ENCODE data around the gene TOP2A. TPM values are rescaled to one million over a fixed set of nuclear protein-coding genes. Genes with fewer than 3 reads are reported as not detected.

Gene TOP2A
- total and polyA plus RNA-seq, 4 donors, result 0.25 to 4.4 (median 1.9) TPM

GRCh38 chr17:40453881-40454612 lies 36.4 kb upstream of the TOP2A start:
- Histone ChIP-seq H3K27ac (ENCODE audit: low read depth in 1 of 2, low read length in 2 of 2) (no peak overlapping the region), H3K4me1 (ENCODE audit: control insufficient read depth in 1 of 2, insufficient read depth in 2 of 2, low read length in 2 of 2) (peaks cover 0 to 2% of the 10 kb centered on the region in 2 donors), H3K27me3 (ENCODE audit: control insufficient read depth in 1 of 2, insufficient read depth in 2 of 2, low read length in 1 of 2) (no peaks in the 10 kb centered on the region), H3K36me3 (ENCODE audit: control insufficient read depth in 1 of 2, insufficient read depth in 2 of 2, low read length in 1 of 2) (no peaks in the 10 kb centered on the region), H3K9me3 (ENCODE audit: control insufficient read depth, low read length) (no peaks in the 10 kb centered on the region), H3K4me3 (ENCODE audit: low read length in 2 of 2) (no peak overlapping the region)
- no peak for ATAC-seq (ENCODE audit: low FRiP score)
- intact Hi-C loops (cut with DNase I), result no loop called here
- WGBS, 2 donors, result 93% methylated on average over 19 of the region's 19 CpGs
- DNase-seq, result no peak

DNA sequence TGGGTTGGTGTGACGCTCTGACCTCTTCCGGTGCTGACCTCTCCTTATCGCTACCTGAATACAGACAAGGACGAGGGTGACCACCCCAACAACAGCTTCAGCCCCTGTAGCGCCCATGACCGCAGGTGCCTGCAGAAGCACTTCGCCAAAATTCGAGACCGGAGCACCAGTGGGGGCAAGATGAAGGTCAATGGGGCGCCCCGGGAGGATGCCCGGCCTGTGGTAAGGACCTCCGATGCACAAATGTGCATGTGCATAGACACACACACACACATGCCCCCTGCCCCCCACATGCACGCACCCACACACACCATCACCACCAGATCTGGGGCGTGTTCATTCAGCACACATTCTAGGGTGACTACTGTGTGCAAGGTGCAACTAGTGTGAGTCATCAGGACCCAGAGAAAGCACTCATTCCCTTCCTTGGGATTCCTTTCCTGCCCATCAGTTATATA lies 35.3 kb upstream of the TOP2A start:
- Histone ChIP-seq H3K36me3 (ENCODE audit: control insufficient read depth in 1 of 2, insufficient read depth in 2 of 2, low read length in 1 of 2) (no peaks in the 10 kb centered on the region), H3K27me3 (ENCODE audit: control insufficient read depth in 1 of 2, insufficient read depth in 2 of 2, low read length in 1 of 2) (no peaks in the 10 kb centered on the region), H3K4me3 (ENCODE audit: low read length in 2 of 2) (no peak overlapping the region), H3K9me3 (ENCODE audit: control insufficient read depth, low read length) (no peaks in the 10 kb centered on the region), H3K4me1 (ENCODE audit: control insufficient read depth in 1 of 2, insufficient read depth in 2 of 2, low read length in 2 of 2) (peaks cover 0 to 2% of the 10 kb centered on the region in 2 donors), H3K27ac (ENCODE audit: low read depth in 1 of 2, low read length in 2 of 2) (peak overlapping the region in 1 of 2 donors; percentile 65)
- ATAC-seq (ENCODE audit: low FRiP score) (no peak), DNase-seq (no peak)
- intact Hi-C loops (cut with DNase I), result no loop called here
- WGBS, 2 donors, result 88 to 90% methylated on average over 15 of the region's 15 CpGs

DNA sequence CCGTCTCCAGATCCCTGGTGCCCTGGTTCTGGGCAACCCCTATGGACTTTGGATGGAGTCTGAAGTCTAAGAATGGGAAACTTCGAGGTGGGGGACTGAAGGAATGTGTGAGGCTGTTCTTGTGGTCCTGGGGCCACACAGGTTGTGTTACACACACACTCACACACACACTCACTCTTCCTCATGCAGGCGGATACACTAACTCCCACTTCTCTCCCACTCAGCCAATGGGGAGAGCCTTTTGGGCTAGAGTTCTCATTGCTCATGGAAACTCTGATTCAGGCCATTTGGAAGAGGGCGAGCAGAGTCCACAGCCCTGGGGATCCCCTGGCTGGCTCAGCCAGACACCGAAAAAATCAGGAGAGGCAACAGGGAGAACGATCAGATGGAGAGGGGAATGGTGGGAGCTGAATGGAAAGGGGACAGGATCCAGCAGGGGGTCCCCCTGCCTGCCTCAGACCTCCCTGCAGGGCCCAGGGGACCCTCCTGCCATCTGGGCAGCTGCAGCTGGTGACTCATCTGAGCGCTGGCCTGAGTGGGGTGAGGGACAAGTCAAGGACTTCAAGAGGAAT lies 34.6 kb upstream of the TOP2A start:
- Histone ChIP-seq H3K9me3 (ENCODE audit: control insufficient read depth, low read length) (no peaks in the 10 kb centered on the region), H3K4me3 (ENCODE audit: low read length in 2 of 2) (no peak overlapping the region), H3K27ac (ENCODE audit: low read depth in 1 of 2, low read length in 2 of 2) (peak overlapping the region in 1 of 2 donors; percentile 65), H3K36me3 (ENCODE audit: control insufficient read depth in 1 of 2, insufficient read depth in 2 of 2, low read length in 1 of 2) (no peaks in the 10 kb centered on the region), H3K27me3 (ENCODE audit: control insufficient read depth in 1 of 2, insufficient read depth in 2 of 2, low read length in 1 of 2) (no peaks in the 10 kb centered on the region), H3K4me1 (ENCODE audit: control insufficient read depth in 1 of 2, insufficient read depth in 2 of 2, low read length in 2 of 2) (peaks cover 0 to 2% of the 10 kb centered on the region in 2 donors)
- WGBS, 2 donors, result 9 to 12% methylated on average over 7 of the region's 7 CpGs
- ATAC-seq (ENCODE audit: low FRiP score), result peak; percentile 73
- intact Hi-C loops (cut with DNase I), result no loop called here
- peak in 1 of 2 donors; percentile 74 for DNase-seq

GRCh38 chr17:40451420-40451819 lies 33.7 kb upstream of the TOP2A start:
- peak; percentile 90 to 94 for DNase-seq
- Histone ChIP-seq H3K4me3 (ENCODE audit: low read length in 2 of 2) (no peak overlapping the region), H3K4me1 (ENCODE audit: control insufficient read depth in 1 of 2, insufficient read depth in 2 of 2, low read length in 2 of 2) (peaks cover 0 to 2% of the 10 kb centered on the region in 2 donors), H3K36me3 (ENCODE audit: control insufficient read depth in 1 of 2, insufficient read depth in 2 of 2, low read length in 1 of 2) (no peaks in the 10 kb centered on the region), H3K27ac (ENCODE audit: low read depth in 1 of 2, low read length in 2 of 2) (peak overlapping the region in 1 of 2 donors; percentile 1), H3K27me3 (ENCODE audit: control insufficient read depth in 1 of 2, insufficient read depth in 2 of 2, low read length in 1 of 2) (no peaks in the 10 kb centered on the region), H3K9me3 (ENCODE audit: control insufficient read depth, low read length) (no peaks in the 10 kb centered on the region)
- intact Hi-C loops (cut with DNase I), result no loop called here
- WGBS, 2 donors, result 6 to 7% methylated on average over 6 of the region's 6 CpGs
- ATAC-seq (ENCODE audit: low FRiP score), result peak; percentile 66

DNA sequence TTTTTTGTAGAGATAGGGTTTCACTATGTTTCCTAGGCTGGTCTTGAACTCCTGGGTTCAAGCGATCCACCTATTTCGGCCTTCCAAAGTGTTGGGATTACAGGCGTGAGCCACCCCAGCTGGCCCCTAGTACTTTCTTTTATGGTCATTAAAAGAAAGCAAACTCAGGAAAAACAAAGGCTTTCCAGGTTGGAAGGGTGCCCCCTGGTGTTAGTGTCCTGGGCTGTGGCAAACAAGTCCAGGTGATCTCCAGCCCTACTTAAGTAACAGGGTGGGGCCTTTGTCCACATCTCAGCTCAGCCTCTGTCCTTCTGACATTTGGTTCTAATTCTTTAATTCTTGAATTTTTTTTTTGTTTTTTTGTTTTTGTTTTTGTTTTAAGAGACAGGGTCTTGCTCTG lies 32.5 kb upstream of the TOP2A start:
- 81% methylated on average over 3 of the region's 3 CpGs for WGBS, 2 donors
- Histone ChIP-seq H3K4me3 (ENCODE audit: low read length in 2 of 2) (no peak overlapping the region), H3K4me1 (ENCODE audit: control insufficient read depth in 1 of 2, insufficient read depth in 2 of 2, low read length in 2 of 2) (peaks cover 0 to 2% of the 10 kb centered on the region in 2 donors), H3K36me3 (ENCODE audit: control insufficient read depth in 1 of 2, insufficient read depth in 2 of 2, low read length in 1 of 2) (no peaks in the 10 kb centered on the region), H3K9me3 (ENCODE audit: control insufficient read depth, low read length) (no peaks in the 10 kb centered on the region), H3K27me3 (ENCODE audit: control insufficient read depth in 1 of 2, insufficient read depth in 2 of 2, low read length in 1 of 2) (no peaks in the 10 kb centered on the region), H3K27ac (ENCODE audit: low read depth in 1 of 2, low read length in 2 of 2) (no peak overlapping the region)
- DNase-seq (no peak), ATAC-seq (ENCODE audit: low FRiP score) (no peak)
- intact Hi-C loops (cut with DNase I), result no loop called here

DNA sequence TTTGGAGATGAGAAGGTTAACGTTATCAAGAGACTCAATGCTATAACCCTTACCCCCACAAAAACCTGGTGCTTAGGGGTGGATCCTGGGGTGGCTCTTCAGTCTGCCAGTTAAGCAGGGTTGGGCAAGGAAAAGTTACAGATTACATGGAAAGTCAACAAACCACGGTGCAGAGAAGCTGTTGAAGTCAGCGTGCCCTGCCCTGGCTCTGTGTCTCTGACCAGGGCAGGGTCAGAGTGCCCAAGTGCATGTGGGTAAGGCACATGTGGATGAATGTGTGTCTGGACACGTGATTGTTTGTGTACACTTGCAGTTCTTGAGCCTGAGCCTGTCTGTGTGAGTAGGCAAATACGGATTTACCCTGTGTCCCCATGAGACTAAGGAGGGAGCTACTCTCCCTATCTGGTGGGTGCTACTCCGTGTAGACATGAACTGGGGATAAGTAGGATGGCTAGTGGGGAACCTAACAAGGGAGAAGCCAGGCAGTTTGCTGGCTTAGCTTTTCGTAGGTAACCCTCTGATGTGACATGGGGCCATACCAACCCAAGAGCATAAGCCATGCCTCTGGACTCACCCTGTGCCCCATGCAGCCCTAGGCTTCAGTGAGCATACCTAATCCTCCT lies 31.1 kb upstream of the TOP2A start:
- 23 to 27% methylated on average over 7 of the region's 7 CpGs for WGBS, 2 donors
- peaks cover 0 to 2% of the 10 kb centered on the region in 2 donors for H3K4me1 ChIP-seq (ENCODE audit: control insufficient read depth in 1 of 2, insufficient read depth in 2 of 2, low read length in 2 of 2)
- intact Hi-C loops (cut with DNase I), result loop anchor here in 1 of 2 donors (10.0 kb wide), 1 partner anchor 116 kb away; the partner anchor contains the start of gene CCR7
- ATAC-seq (ENCODE audit: low FRiP score), result no peak
- no peaks in the 10 kb centered on the region for H3K27me3 ChIP-seq (ENCODE audit: control insufficient read depth in 1 of 2, insufficient read depth in 2 of 2, low read length in 1 of 2)
- H3K27ac ChIP-seq (ENCODE audit: low read depth in 1 of 2, low read length in 2 of 2), result peak overlapping the region in 1 of 2 donors; percentile 9
- no peaks in the 10 kb centered on the region for H3K36me3 ChIP-seq (ENCODE audit: control insufficient read depth in 1 of 2, insufficient read depth in 2 of 2, low read length in 1 of 2)
- no peaks in the 10 kb centered on the region for H3K9me3 ChIP-seq (ENCODE audit: control insufficient read depth, low read length)
- DNase-seq, result no peak
- no peak overlapping the region for H3K4me3 ChIP-seq (ENCODE audit: low read length in 2 of 2)

GRCh38 chr17:40448213-40448638 lies 30.5 kb upstream of the TOP2A start:
- Histone ChIP-seq H3K9me3 (ENCODE audit: control insufficient read depth, low read length) (no peaks in the 10 kb centered on the region), H3K4me1 (ENCODE audit: control insufficient read depth in 1 of 2, insufficient read depth in 2 of 2, low read length in 2 of 2) (peaks cover 0 to 2% of the 10 kb centered on the region in 2 donors), H3K36me3 (ENCODE audit: control insufficient read depth in 1 of 2, insufficient read depth in 2 of 2, low read length in 1 of 2) (no peaks in the 10 kb centered on the region), H3K27ac (ENCODE audit: low read depth in 1 of 2, low read length in 2 of 2) (peak overlapping the region in 1 of 2 donors; percentile 55), H3K4me3 (ENCODE audit: low read length in 2 of 2) (no peak overlapping the region), H3K27me3 (ENCODE audit: control insufficient read depth in 1 of 2, insufficient read depth in 2 of 2, low read length in 1 of 2) (no peaks in the 10 kb centered on the region)
- 3 to 4% methylated on average over 8 of the region's 8 CpGs for WGBS, 2 donors
- DNase-seq (peak in 1 of 2 donors; percentile 78), ATAC-seq (ENCODE audit: low FRiP score) (no peak)
- intact Hi-C loops (cut with DNase I), result loop anchor here in 1 of 2 donors (10.0 kb wide), 1 partner anchor 117 kb away; the partner anchor contains the start of gene CCR7

DNA sequence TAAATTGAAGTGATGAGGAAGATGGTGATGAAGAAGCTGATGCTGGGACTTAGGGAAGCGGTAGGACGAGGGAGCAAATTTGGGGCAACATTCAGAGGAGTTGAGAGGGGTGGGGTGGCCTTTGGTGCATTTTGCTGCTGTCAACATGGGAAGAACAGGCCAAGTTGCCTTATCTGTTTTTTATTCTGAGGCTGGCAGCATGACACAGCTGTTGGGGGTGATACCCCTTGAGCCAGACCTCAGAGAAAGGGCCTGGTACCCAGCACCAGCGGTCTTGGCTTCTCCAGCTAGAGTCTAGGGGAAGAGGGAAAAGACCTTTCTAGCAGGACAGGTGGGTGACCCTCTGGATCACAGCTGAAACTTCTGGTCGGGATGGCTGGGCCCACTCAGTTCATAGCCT lies 30.1 kb upstream of the TOP2A start:
- Histone ChIP-seq H3K36me3 (ENCODE audit: control insufficient read depth in 1 of 2, insufficient read depth in 2 of 2, low read length in 1 of 2) (no peaks in the 10 kb centered on the region), H3K27me3 (ENCODE audit: control insufficient read depth in 1 of 2, insufficient read depth in 2 of 2, low read length in 1 of 2) (no peaks in the 10 kb centered on the region), H3K9me3 (ENCODE audit: control insufficient read depth, low read length) (no peaks in the 10 kb centered on the region), H3K4me1 (ENCODE audit: control insufficient read depth in 1 of 2, insufficient read depth in 2 of 2, low read length in 2 of 2) (peaks cover 0 to 2% of the 10 kb centered on the region in 2 donors), H3K27ac (ENCODE audit: low read depth in 1 of 2, low read length in 2 of 2) (peak overlapping the region in 1 of 2 donors; percentile 55), H3K4me3 (ENCODE audit: low read length in 2 of 2) (no peak overlapping the region)
- ATAC-seq (ENCODE audit: low FRiP score) (no peak), DNase-seq (no peak)
- intact Hi-C loops (cut with DNase I), result loop anchor here in 1 of 2 donors (10.0 kb wide), 1 partner anchor 117 kb away; the partner anchor contains the start of gene CCR7
- WGBS, 2 donors, result 46 to 62% methylated on average over 3 to 4 of the region's 4 CpGs

Measured in aorta (tissue), 5 donors.